ENCODE results near the gene IL34.
"Not testable (repeated sequence)": the region's sequence is repeated elsewhere in the genome, so short reads cannot be mapped to it uniquely, and the experiment has no call there.

The IL34 gene

DNA sequence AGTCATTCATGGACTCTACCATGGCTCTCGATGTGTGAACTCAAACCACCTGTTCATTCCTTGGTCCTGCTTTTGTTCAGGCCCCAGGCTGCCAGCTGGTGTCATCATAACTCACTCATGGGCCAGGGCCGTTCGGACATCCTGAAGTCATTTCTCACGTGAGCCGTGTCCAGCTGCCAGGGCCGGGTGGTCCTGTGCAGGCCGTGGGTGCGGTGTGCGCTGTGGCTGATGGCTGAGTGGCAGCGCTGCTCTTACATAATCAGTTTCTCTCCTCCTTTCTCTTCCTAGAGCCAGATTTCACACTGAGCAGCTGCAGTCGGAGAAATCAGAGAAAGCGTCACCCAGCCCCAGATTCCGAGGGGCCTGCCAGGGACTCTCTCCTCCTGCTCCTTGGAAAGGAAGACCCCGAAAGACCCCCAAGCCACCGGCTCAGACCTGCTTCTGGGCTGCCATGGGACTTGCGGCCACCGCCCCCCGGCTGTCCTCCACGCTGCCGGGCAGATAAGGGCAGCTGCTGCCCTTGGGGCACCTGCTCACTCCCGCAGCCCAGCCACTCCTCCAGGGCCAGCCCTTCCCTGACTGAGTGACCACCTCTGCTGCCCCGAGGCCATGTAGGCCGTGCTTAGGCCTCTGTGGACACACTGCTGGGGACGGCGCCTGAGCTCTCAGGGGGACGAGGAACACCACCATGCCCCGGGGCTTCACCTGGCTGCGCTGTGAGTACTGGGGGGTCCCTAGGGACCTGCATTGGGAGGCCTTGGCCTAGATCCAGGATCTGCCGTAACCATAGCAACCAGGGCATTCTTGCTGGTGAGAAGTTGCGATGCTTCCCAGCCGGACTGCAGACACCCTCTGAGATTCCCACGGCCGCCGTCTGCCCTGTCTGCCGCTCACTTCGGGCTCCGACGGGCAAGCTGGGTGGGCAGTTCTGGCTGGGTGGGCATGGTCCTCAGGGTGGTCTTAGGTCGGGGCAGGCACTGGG is at the start of gene IL34:
IL34 (plus strand) TSS at position 300 of the 982 bp plus-strand sequence; CDS start at position 689, 389 bp downstream.
- no peak for DNase-seq

GRCh38 chr16:70597135-70597835 is 49.1 kb upstream of the IL34 start:
- DNase-seq = no peak

DNA sequence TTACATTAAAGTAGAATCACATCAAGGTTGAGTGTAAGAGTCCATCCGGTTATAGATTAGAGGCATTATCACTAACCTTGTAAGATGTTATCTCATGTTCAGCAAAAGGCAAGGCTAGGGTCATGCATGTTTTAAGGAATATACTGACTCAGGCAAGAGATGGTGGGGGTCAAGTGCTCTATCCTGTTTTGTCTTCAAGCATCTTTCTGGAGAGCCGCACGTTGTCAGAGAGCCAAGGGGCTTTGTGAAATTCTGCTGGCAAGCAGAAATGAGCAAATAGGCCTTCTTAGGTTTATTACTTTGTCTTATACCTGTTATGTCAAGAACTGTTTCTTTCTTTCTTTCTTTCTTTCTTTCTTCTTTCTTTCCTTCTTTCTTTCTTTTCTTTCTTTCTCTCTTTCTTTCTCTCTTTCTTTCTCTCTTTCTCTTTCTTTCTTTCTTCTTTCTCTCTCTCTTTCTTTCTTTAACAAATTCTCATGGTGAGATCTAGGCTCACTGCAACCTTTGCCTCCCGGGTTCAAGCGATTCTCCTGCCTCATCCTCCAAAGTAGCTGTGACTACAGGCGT is 47.3 kb upstream of the IL34 start:
- no peak for DNase-seq

GRCh38 chr16:70600730-70601129 is 45.6 kb upstream of the IL34 start:
- no peak for DNase-seq

DNA sequence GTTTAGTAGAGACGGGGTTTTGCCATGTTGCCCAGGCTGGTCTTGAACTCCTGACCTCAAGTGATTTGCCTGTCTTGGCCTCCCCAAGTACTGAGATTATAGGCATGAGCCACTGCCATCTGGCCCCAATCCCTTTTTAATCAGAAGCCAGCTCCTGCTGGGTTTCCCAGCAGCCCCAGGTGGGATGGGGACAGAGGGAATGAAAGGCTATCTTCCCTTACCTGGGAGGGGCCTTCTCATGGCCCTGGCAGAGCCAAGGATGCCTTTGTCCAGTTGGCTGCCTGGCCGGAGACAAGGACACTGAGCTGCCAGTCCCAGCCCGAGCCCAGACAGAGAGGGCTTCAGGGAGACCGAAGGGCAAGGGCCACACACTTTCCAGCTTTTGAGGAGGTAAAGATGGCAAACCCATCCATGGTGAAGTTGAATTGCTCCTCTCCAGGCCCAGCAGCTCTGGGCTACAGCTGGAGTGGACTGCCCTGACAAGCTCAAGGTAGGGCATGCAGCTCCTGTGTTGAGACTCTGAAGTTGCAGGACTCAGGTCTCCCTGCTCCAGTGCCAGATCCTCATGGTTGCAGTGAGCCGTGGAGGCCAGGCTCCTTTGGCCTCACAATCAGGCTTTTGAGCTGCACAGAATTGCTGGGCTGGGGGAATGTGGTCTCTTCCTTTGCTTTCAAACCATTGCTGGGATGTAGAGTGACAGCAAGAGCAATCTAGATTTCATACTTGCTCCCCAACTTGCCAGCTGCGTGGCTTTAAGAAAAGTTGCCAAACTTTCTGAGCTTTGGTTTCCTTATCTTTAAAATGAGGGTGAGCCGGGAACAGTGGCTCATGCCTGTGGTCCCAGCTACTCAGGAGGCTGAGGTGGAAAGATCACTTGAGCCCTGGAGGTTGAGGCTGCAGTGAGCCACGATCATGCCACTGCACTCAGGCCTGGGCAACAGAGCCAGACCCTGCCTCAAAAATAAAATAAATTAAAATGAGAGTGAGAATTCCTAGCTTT is 44.5 kb upstream of the IL34 start:
- DNase-seq = no peak

DNA sequence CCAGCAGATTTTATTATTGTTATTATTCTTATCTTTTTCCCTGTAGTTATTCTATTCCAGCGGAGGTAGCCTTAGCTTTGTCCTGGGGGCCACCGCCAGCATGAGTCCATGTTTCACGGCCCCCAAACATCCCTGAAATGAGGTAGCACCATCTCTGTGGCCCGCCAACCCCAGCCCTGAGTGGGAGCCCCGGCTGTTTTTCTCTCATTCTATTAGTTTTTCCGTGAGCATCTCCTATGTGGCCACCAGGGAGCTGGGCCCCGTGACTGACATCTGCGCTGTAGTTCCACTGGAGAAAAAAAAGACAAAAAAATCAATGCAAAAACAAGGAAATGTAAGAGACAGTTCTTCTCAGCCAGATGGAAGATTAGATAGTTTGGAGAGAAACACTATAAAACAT is 43.5 kb upstream of the IL34 start:
- no peak for DNase-seq

GRCh38 chr16:70604407-70605282 is 41.7 kb upstream of the IL34 start:
- DNase-seq = no peak

DNA sequence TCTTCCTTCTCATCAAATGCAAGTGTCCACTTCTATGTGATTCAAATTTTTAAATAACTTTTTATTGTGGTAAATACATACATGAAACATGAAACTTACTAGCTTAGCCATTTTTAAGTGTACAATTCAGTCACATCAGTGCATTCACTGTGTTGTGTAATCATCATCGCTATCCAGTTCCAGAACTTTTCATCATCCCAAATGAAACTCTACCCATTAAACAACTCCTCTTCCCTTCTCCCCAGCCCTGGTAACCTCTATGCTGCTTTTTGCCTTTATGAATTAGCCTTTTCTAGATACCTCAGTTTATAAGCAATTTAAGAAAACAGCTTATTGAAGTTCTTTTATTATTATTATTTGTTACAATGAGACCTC is 41.1 kb upstream of the IL34 start:
- no peak for DNase-seq

DNA sequence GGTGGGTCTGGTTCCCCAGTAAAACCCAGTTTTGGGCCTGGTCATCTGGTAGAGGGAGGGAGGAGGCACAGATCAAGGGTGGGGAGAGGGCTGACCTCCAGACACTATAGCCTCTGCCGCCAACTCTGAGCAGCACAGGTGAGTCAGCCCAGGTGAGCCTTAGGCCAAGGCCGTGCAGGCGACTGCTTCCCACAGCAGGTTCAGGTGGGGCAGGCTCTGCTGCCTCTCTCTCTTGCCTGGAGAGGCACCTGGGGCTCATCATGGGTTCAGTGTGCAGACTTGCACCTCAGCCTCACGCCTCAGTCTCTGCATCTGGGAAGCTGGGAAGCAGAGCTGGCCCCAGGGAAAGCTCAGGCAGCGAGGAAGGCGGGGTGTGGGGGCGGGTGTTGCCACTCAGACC is 37.8 kb upstream of the IL34 start:
- DNase-seq = no peak

DNA sequence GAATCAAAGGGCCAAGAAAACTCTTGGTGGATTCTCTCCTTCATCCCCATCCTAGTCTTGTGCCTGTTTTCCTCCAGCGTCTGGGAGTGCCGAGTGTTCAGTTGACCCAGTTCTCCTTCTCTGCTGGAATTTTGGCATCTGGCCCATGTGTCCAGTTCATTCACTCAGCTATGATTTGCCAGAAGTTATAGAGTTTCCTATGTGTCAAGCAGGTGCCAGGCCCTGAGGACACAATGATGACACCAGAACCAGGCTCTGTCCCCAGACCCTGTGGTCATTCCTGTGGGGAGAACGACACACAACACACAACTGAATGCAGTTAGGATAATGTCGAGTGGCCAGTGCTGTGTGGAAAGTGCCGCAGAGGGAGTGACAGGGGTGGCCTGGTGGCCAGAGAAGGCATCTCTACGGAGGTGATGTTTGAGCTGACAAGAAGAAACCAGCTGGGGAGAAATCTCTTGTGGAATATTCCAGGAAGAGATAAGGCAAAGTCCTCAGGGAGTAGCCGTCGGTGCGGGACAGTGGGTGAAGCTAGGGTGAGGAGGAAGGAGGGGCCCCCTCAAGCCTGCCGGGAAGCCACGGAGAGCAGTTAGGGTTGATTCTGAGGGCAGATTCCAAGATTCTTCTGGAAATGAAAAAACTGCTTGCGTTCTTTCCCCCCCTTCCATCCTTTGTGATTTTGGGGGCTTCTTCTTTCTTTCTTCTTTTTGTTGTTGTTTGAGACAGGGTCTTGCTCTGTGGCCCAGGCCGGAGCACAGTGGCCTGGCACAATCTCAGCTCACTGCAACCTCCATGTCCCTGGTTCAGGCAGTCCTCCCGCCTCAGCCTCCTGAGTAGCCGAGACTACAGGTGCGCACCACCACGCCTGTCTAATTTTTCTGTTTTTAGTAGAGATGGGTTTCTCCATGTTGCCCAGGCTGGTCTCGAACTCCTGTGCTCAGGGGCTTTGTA is 35.8 kb upstream of the IL34 start:
- no peak for DNase-seq

DNA sequence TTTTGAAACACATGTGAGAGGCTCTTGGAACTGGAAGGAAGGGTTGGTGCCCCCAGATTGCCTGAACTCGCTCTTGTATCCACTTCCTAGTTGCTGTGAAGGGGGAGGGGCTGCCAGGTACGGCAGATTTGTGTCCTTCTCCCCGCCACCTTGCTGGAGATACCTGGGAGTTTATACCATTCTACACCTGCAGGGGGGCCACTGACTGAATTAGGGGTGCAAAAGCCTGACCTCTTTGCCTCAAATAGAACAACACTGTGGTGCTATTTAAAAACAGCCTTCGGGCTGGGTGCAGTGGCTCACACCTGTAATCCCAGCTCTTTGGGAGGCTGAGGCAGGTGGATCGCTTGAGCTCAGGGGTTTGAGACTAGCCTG is 35.1 kb upstream of the IL34 start:
- DNase-seq = no peak

DNA sequence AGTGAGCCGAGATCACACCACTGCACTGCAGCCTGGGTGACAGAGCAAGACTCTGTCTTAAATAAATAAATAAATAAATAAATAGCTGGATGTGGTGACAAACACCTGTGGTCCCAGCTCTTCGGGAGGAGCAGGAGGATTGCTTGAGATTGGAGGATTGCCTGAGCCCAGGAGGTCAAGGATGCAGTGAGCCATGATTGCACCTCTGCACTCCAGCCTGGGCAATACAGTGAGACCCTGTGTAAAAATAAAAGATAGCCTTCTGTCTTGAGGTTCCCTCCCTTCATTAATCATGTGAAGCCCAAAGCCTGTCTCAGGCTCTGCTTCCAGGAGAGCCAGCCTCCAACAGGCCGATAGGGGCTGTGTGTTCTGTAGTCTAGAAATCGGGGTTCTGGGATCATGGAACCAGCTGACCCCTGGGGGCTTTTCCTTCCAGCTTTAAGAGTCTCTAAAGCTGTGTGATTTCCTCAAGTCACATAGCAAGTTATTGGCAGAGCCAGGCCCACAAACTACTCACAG is 34.5 kb upstream of the IL34 start:
- DNase-seq = no peak

GRCh38 chr16:70612931-70613330 is 33.4 kb upstream of the IL34 start:
- DNase-seq = no peak

GRCh38 chr16:70614208-70614951 is 32.0 kb upstream of the IL34 start:
- DNase-seq = no peak

DNA sequence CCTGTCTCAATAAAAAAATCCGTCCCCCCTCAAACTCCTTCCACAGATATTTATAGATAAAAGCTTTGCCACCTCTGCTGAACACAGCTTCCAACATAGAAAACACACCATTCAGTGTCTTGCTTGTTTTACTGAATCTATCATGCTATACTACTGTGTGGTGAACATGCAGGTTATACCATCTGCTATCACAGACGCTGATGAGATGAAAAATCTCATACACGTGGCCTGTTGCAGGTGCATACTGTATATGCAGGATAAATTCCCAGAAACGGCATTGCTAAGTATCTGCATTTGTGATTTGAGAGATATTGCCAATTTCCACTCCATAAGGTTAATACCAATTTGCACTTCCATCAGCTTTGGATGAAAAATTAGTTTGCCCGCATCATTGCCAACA is 30.4 kb upstream of the IL34 start:
- no peak for DNase-seq

DNA sequence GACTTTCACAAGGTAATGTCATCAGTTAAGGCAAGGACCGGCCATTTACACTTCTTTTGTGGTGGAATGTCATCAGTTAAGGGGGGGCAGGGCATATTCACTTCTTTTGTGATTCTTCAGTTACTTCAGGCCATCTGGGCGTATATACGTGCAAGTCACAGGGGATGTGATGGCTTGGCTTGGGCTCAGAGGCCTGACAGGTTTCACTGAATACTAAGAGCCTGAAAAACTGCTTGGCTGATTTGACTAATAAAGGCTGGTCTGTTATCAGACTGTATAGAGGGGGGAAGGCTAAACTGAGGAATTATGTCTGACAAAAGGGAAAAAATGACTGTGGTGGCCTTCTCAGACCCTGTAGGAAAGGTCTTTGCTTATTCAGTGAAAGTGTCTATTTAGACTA is 24.5 kb upstream of the IL34 start:
- DNase-seq = not testable (repeated sequence)

GRCh38 chr16:70627696-70628095 is 18.7 kb upstream of the IL34 start:
- DNase-seq = no peak

DNA sequence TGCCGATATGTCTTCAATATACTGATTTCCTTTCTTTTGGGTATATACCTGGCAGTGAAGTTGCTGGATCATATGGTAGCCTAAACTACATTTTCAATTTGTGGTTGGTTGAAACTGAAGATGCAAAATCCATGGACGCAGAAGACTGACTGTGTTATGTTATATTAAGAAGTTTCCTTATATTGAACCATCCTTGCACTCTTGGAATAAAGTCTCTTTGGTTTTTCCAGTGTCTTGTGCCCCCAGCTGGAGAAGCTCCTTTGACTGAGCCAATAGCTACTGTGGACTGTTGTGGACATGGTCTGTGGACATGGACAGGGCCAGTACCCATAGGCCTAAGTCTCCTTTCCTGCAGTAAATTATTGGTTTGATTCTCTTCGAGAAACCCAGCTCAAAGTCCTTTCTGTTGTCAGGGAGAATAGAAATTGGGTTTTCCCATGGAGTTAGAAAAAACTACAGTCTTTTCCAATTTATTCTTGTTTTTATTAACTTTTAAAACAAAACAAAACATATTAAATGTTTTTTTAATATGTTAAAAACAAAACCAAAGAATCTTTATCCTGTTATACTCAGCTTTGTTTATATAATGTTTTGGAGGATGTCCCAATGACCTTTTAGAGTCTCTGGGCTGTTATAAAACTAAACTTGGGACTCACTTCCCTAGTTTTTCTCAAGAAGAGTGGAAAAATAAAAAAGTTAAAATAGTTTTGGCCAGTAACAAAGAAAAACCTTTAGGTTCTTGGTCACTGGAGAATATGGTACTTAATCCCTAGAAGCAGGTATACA is 15.2 kb upstream of the IL34 start:
- no peak for DNase-seq

- DNase-seq = no peak
These were observed 14.1 kb upstream of the IL34 start for GRCh38 chr16:70632273-70632672.
